ENCODE measurements around the gene CLSTN3. TPM values are rescaled to one million over a fixed set of nuclear protein-coding genes. Genes with fewer than 3 reads are reported as not detected.

CLSTN3 gene
- total and polyA plus RNA-seq, 2 of the 8 experiments (the other 6 are each of a cell fraction or from before 2014, with no cell fraction given), result 20.4 to 26.3 TPM

- no peak overlapping the region for H4K5ac ChIP-seq (ENCODE audit: insufficient read length, low read depth, low read length)
- H2BK12ac ChIP-seq (ENCODE audit: low read depth, low read length), result peak overlapping the region; percentile 71; the same call in 1 of the 2 replicates
- no peak overlapping the region for H4K91ac ChIP-seq (replicated peaks; ENCODE audit: insufficient read length, low read length)
- H3K9me3 ChIP-seq (ENCODE audit: insufficient read depth in 2 of 2, low read depth in 1 of 2, low read length in 1 of 2), result no peaks in the 10 kb centered on the region; a peak in 1 of 4 replicates
- H3K4ac ChIP-seq (replicated peaks; ENCODE audit: insufficient read length, low read depth, low read length), result no peak overlapping the region
- no peak overlapping the region for H2BK120ac ChIP-seq (replicated peaks; ENCODE audit: low read depth, low read length)
- ChIA-PET POLR2A (ENCODE audit: partially characterized antibody) (interaction anchor here (0.9 to 2.6 kb wide), 9 partner anchors 9 to 112 kb away, joined by 3 to 14 read pairs (median 5); partner anchors contain the start of genes C1RL and C1S), CTCF (ENCODE audit: partially characterized antibody) (interaction anchor here (1.0 to 4.3 kb wide), 8 partner anchors 9 to 127 kb away, joined by 3 to 24 read pairs (median 6); partner anchors contain the start of gene C1RL)
- H4K8ac ChIP-seq (ENCODE audit: extremely low read depth, insufficient read depth, low read length), result peak overlapping the region; percentile 41
- H3K18ac ChIP-seq (ENCODE audit: extremely low read depth, low read length), result no peak overlapping the region
- H3K79me1 ChIP-seq (ENCODE audit: low read depth, low read length), result no peaks in the 10 kb centered on the region
- no peak overlapping the region; a peak in 1 of 4 replicates for H3K4me2 ChIP-seq (ENCODE audit: insufficient read depth in 1 of 2, low read depth in 2 of 2, low read length in 2 of 2)
- H3K23me2 ChIP-seq (ENCODE audit: low read depth, low read length), result peaks cover 12% of the 10 kb centered on the region; the same call in 1 of the 2 replicates
- H3K56ac ChIP-seq (replicated peaks; ENCODE audit: insufficient read length, low read depth, low read length), result no peak overlapping the region
- H3K36me3 ChIP-seq (ENCODE audit: control insufficient read depth in 2 of 4, insufficient read depth in 4 of 4, low read length in 3 of 4), result peaks cover 0 to 5% (median 2%) of the 10 kb centered on the region in 4 experiments; a peak in 2 of 8 replicates
- H3K14ac ChIP-seq (ENCODE audit: insufficient read length), result no peak overlapping the region
- no peak overlapping the region for H3K27ac ChIP-seq (ENCODE audit: low read depth, low read length)
- FAIRE-seq, result no peak
- H2AFZ ChIP-seq (ENCODE audit: low read length), result no peak overlapping the region
- no peaks in the 10 kb centered on the region for H3K79me2 ChIP-seq (ENCODE audit: control insufficient read depth in 1 of 2, insufficient read depth in 2 of 2, low read length in 2 of 2)
- H2BK15ac ChIP-seq (ENCODE audit: low read length), result peak overlapping the region; percentile 84; the same call in 1 of the 2 replicates
- H3K4me3 ChIP-seq (ENCODE audit: extremely low read depth in 1 of 4, insufficient read depth in 2 of 4, low read depth in 3 of 4, low read length in 4 of 4), result no peak overlapping the region
- H2BK5ac ChIP-seq (ENCODE audit: low read depth, low read length), result no peak overlapping the region
- peaks cover 7 to 21% (median 16%) of the 10 kb centered on the region in 4 experiments for H3K4me1 ChIP-seq (replicated peaks in 1 of 4; ENCODE audit: control insufficient read depth in 3 of 4, insufficient read depth in 4 of 4, low read length in 3 of 4)
- no peak overlapping the region for H2BK20ac ChIP-seq (ENCODE audit: low read length)
- TF ChIP-seq RFX5 (IDR thresholded peaks at IDR 0.05; ENCODE audit: borderline replicate concordance, low read depth, low read length) (no peak), POLR2A (IDR thresholded peaks at IDR 0.05; ENCODE audit: control extremely low read depth in 1 of 2, low read depth in 2 of 2, low read length in 2 of 2) (no peak), SIN3A (conservative IDR thresholded peaks at IDR 0.05 in 1 of 2, IDR thresholded peaks at IDR 0.05 in 1 of 2; ENCODE audit: low read depth in 1 of 2, low read length in 2 of 2) (no peak), ASH2L (IDR thresholded peaks at IDR 0.05; ENCODE audit: low read length) (no peak), RAD21 (IDR thresholded peaks at IDR 0.05 in 1 of 2, conservative IDR thresholded peaks at IDR 0.05 in 1 of 2; ENCODE audit: low read depth in 2 of 2, low read length in 2 of 2) (no peak), CBX5 (IDR thresholded peaks at IDR 0.05; ENCODE audit: low read depth, low read length) (no peak), HDAC6 (IDR thresholded peaks at IDR 0.05; ENCODE audit: low read depth, low read length) (no peak), YY1 (IDR thresholded peaks at IDR 0.05; ENCODE audit: low read depth, low read length) (no peak)
- TF ChIP-seq, protein P1, sequence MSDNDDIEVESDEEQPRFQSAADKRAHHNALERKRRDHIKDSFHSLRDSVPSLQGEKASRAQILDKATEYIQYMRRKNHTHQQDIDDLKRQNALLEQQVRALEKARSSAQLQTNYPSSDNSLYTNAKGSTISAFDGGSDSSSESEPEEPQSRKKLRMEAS (IDR thresholded peaks at IDR 0.05), result no peak
- TF ChIP-seq, protein P2, sequence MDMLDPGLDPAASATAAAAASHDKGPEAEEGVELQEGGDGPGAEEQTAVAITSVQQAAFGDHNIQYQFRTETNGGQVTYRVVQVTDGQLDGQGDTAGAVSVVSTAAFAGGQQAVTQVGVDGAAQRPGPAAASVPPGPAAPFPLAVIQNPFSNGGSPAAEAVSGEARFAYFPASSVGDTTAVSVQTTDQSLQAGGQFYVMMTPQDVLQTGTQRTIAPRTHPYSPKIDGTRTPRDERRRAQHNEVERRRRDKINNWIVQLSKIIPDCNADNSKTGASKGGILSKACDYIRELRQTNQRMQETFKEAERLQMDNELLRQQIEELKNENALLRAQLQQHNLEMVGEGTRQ (IDR thresholded peaks at IDR 0.05; ENCODE audit: low read length), result no peak
- DNase-seq (ENCODE audit: low read depth in 1 of 2, low spot score in 2 of 2), result no peak
- WGBS, 2 experiments (ENCODE audit: extremely low coverage in 1 of 2, insufficient coverage in 1 of 2, insufficient read length in 1 of 2, insufficient replicate concordance in 2 of 2, low coverage in 1 of 2, low lambda C conversion rate in 2 of 2, missing lambda C conversion rate in 1 of 2), result 93% methylated on average over 11 of the region's 11 CpGs; no CpG with 5 or more reads in 1 of the 2 experiments
- no peak overlapping the region for H3K9ac ChIP-seq (replicated peaks in 1 of 4; ENCODE audit: extremely low read depth in 1 of 4, low read depth in 3 of 4, low read length in 3 of 4)
- H3K27me3 ChIP-seq (replicated peaks in 1 of 4; ENCODE audit: control insufficient read depth in 3 of 4, extremely low read depth in 1 of 4, insufficient read depth in 3 of 4, low read length in 3 of 4), result no peaks in the 10 kb centered on the region; a peak in 1 of 7 replicates
- no peak overlapping the region for H3K23ac ChIP-seq (ENCODE audit: insufficient read length)
- peaks cover 0 to 9% of the 10 kb centered on the region in 2 experiments for H4K20me1 ChIP-seq (replicated peaks in 1 of 2; ENCODE audit: control insufficient read depth in 1 of 2, insufficient read depth in 2 of 2, low read length in 2 of 2)
- peak overlapping the region; percentile 9; the same call in 1 of the 2 replicates for H2AK5ac ChIP-seq (ENCODE audit: low read depth, low read length)
Observed at GRCh38 chr12:7089196-7089871, 40.8 kb upstream of the CLSTN3 start.
